Adrenal gland (tissue), 12 donors: ENCODE data around the gene SUCLG2. TPM values are rescaled to one million over a fixed set of nuclear protein-coding genes. Genes with fewer than 3 reads are reported as not detected.

Source experiments
- DNase-seq, 7 donors: peaks; one replicate each; pipeline ENCODE4 v3.0.0-alpha.2; 2019 to 2020
- H3K27ac ChIP-seq, 5 donors: fragments of 200-600 bp; sonication (generic) in 4 of 5; 1 replicate in 3 of 5; 2 replicates in 2 of 5; pipeline versions ENCODE4 v1.5.1 to v1.8.0; 2016 to 2020; ENCODE audit warnings: mild to moderate bottlenecking in 1 of 5
- H3K27me3 ChIP-seq: fragments of 200-600 bp; 2 replicates; pipeline ENCODE4 v1.8.0; 2021
- H3K36me3 ChIP-seq, 2 donors: fragments of 200-600 bp; replicated peaks in 1 of 2; 1 replicate in 1 of 2; 2 replicates in 1 of 2; pipeline versions ENCODE4 v1.5.1 to v1.8.0; 2018 to 2022
- H3K4me1 ChIP-seq, 2 donors: fragments of 200-600 bp; replicated peaks in 1 of 2; 1 replicate in 1 of 2; 2 replicates in 1 of 2; pipeline versions ENCODE4 v1.5.1 to v1.8.0; 2018 to 2021
- H3K4me3 ChIP-seq, 4 donors: fragments of 200-600 bp; sonication (generic) in 3 of 4; one replicate each; pipeline ENCODE4 v1.5.1; 2016 to 2018
- H3K9me3 ChIP-seq, 3 donors: fragments of 200-600 bp; sonication (generic) in 1 of 3; replicated peaks in 1 of 3; 1 replicate in 2 of 3; 2 replicates in 1 of 3; pipeline versions ENCODE4 v1.5.1 to v1.8.0; 2016 to 2021
- POLR2A ChIP-seq, 2 donors: fragments of 450-650 bp; IDR thresholded peaks; one replicate each; pipeline ENCODE4 v1.6.1; 2017; ENCODE audit warnings: antibody characterized with exemption in 2 of 2, mild to moderate bottlenecking in 2 of 2, moderate library complexity in 1 of 2
- WGBS, 4 donors: extraction: QIAGEN DNeasy Blood & Tissue Kit in 2 of 4; methylation state at CpG; one replicate each; pipeline versions ENCODE4 v1.1.5 to v1.1.7; 2013 to 2017; 5-methylcytosine and 5-hydroxymethylcytosine counted together
- intact Hi-C, 2 donors: fragments of 100-400 bp; cut with DNase I; formaldehyde crosslinking; loops; one replicate each; pipeline versions ENCODE4 v1.14.1 to v1.15.0; 2022 to 2023
- polyA plus RNA-seq, 3 donors: library from polyadenylated mRNA; stranded (reverse); fragments of 200-250 nt in 2 of 3; fragments of 350-450 nt in 1 of 3; fragmentation: Illumina TruSeq in 1 of 3; extraction: RNeasy Lipid Tissue Mini Kit (QIAGEN cat#74804) in 1 of 3; gene quantifications; one replicate each; pipeline ENCODE4 v1.2.3, GENCODE V29; 2013 to 2014
- total RNA-seq, 9 donors: library from RNA; depleted of rRNA in 4 of 9; stranded (reverse); fragments of >200 nt in 4 of 9; fragments of 120-200 nt in 1 of 9; fragmentation: NEBNext Ultra II Directional in 1 of 9; extraction: Animal tissue kit (Norgen Biotek cat#: 25700) in 1 of 9; gene quantifications; one replicate each; pipeline versions ENCODE4 v1.1.0 to v1.2.4, GENCODE V29; 2013 to 2023
- TF ChIP-seq, protein P1 (sequence below), 6 experiments: fragments of 450-650 bp in 4 of 6; fragments of 200-600 bp in 2 of 6; sonication (generic) in 1 of 6; IDR thresholded peaks; 1 replicate in 5 of 6; 2 replicates in 1 of 6; pipeline versions ENCODE4 v1.5.1 to v1.8.0; 2016 to 2021; ENCODE audit warnings: antibody characterized with exemption in 6 of 6, mild to moderate bottlenecking in 2 of 6, moderate library complexity in 1 of 6
- donor health status: healthy with polysubstance abuse.
- donor health status: Bipolar disorder and iron deficiency.
- donor health status: DM: yes; HTN: yes; CAD: no.
- donor health status: DM: no; HTN: no; CAD: no.
- donor health status: DM: no; HTN: no; CAD: no.
- donor health status: DM: yes; HTN: yes; CAD: no.

SUCLG2 gene
- total and polyA plus RNA-seq, 12 donors: 24.4 to 115 (median 69.6) TPM

- H3K27me3 ChIP-seq: no peaks in the 10 kb centered on the region
- intact Hi-C loops: no loop called here
- no peaks in the 10 kb centered on the region for H3K9me3 ChIP-seq
- H3K27ac ChIP-seq: no peak overlapping the region
- DNase-seq: peak in 1 of 7 donors; percentile 14
- peaks cover 0 to 21% of the 10 kb centered on the region in 2 donors for H3K36me3 ChIP-seq
- H3K4me3 ChIP-seq: no peak overlapping the region
- H3K4me1 ChIP-seq: no peaks in the 10 kb centered on the region
- TF ChIP-seq POLR2A (IDR thresholded peaks at IDR 0.05): no peak
- TF ChIP-seq, protein P1, sequence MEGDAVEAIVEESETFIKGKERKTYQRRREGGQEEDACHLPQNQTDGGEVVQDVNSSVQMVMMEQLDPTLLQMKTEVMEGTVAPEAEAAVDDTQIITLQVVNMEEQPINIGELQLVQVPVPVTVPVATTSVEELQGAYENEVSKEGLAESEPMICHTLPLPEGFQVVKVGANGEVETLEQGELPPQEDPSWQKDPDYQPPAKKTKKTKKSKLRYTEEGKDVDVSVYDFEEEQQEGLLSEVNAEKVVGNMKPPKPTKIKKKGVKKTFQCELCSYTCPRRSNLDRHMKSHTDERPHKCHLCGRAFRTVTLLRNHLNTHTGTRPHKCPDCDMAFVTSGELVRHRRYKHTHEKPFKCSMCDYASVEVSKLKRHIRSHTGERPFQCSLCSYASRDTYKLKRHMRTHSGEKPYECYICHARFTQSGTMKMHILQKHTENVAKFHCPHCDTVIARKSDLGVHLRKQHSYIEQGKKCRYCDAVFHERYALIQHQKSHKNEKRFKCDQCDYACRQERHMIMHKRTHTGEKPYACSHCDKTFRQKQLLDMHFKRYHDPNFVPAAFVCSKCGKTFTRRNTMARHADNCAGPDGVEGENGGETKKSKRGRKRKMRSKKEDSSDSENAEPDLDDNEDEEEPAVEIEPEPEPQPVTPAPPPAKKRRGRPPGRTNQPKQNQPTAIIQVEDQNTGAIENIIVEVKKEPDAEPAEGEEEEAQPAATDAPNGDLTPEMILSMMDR (IDR thresholded peaks at IDR 0.05): peak in 3 of 6 experiments; percentile 16 to 20 (median 20)
- WGBS, 4 donors: 44 to 68% (median 63%) methylated on average over 1 of the region's 1 CpG
These were observed 49.0 kb downstream of the SUCLG2 start for GRCh38 chr3:67605377-67605776.

- no peak for DNase-seq
- intact Hi-C loops: no loop called here
- Histone ChIP-seq H3K9me3 (no peaks in the 10 kb centered on the region), H3K4me1 (no peaks in the 10 kb centered on the region), H3K27me3 (no peaks in the 10 kb centered on the region), H3K4me3 (no peak overlapping the region), H3K36me3 (peaks cover 0 to 4% of the 10 kb centered on the region in 2 donors), H3K27ac (no peak overlapping the region)
- 81 to 93% (median 83%) methylated on average over 2 of the region's 2 CpGs for WGBS, 4 donors
- no peak for TF ChIP-seq POLR2A (IDR thresholded peaks at IDR 0.05)
- TF ChIP-seq, protein P1 (IDR thresholded peaks at IDR 0.05): no peak
These were observed 51.6 kb downstream of the SUCLG2 start for GRCh38 chr3:67602816-67603215.

- Histone ChIP-seq H3K27me3 (no peaks in the 10 kb centered on the region), H3K27ac (no peak overlapping the region), H3K36me3 (no peaks in the 10 kb centered on the region), H3K4me1 (no peaks in the 10 kb centered on the region), H3K4me3 (no peak overlapping the region), H3K9me3 (no peaks in the 10 kb centered on the region)
- no peak for DNase-seq
- WGBS, 4 donors: 91 to 97% (median 94%) methylated on average over 5 of the region's 5 CpGs
- no peak for TF ChIP-seq POLR2A (IDR thresholded peaks at IDR 0.05)
- TF ChIP-seq, protein P1 (IDR thresholded peaks at IDR 0.05): no peak
- intact Hi-C loops: no loop called here
These were observed 52.3 kb downstream of the SUCLG2 start for GRCh38 chr3:67601919-67602608.

DNA sequence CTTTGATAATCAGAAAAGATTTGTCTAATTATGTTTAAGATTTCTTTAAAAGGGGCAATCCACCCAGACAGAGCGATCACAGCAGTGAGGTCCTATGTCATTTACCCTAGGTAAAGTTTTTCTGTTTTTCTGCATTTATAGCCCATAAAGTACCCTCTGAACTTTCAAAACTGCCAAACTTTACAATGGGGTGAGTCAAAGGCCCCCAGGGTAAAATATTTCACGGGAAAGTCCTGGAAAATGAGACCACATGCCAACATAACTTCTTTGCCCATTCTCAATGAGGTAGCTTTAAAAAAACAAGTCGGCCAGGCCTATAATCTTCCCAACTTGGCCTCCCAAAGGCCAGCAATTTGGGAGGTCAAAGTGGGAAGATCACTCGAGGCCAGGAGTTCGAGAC, 53.0 kb downstream of the SUCLG2 start:
- H3K9me3 ChIP-seq: no peaks in the 10 kb centered on the region
- WGBS, 4 donors: 71 to 89% (median 85%) methylated on average over 5 of the region's 5 CpGs
- DNase-seq: no peak
- TF ChIP-seq POLR2A (IDR thresholded peaks at IDR 0.05): no peak
- TF ChIP-seq, protein P1 (IDR thresholded peaks at IDR 0.05): no peak
- H3K27ac ChIP-seq: no peak overlapping the region
- no peaks in the 10 kb centered on the region for H3K27me3 ChIP-seq
- no peaks in the 10 kb centered on the region for H3K4me1 ChIP-seq
- H3K36me3 ChIP-seq: no peaks in the 10 kb centered on the region
- intact Hi-C loops: no loop called here
- no peak overlapping the region for H3K4me3 ChIP-seq
